ENCODE data around the gene RSBN1.

- no peak for TF ChIP-seq CTCF (IDR thresholded peaks at IDR 0.05)
- TF ChIP-seq POLR2A (IDR thresholded peaks at IDR 0.05), result no peak
- TF ChIP-seq POLR2AphosphoS5 (IDR thresholded peaks at IDR 0.05), result no peak
These were observed 24.3 kb upstream of the RSBN1 start for GRCh38 chr1:113836534-113836933.

All from upper lobe of left lung (tissue), 4 donors.